B cell (primary cell): ENCODE measurements around the gene CLSTN2.

Experiments
- EZH2 ChIP-seq: IDR thresholded peaks from 2 replicates; pipeline ENCODE4 v1.6.1; 2012; ENCODE audit warnings: borderline replicate concordance, low read depth, mild to moderate bottlenecking, moderate library complexity, low read length; ENCODE audit not compliant: insufficient read depth, poor library complexity, severe bottlenecking
- TF ChIP-seq, protein P1 (sequence below): fragments of 200-600 bp; IDR thresholded peaks from one replicate; pipeline ENCODE4 v1.8.0; 2022; ENCODE audit warnings: antibody characterized with exemption, mild to moderate bottlenecking

DNA sequence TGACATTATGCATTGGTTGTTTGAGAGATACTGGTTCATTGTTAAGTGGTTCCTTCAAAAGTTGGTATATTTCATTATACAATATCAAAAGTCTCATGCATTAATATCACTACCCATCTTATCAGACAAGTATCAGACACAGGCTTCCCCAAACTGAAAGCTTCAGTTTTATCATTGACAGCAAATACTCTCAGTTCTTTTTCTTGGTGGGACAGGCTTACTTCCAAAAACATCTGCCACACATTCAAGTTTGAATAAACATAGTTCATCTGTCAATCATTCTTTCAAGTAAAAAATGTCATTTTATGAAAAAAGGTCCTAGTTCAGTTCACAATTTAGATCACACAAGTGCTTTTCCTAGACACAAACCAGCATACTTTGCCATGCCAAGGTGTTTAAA lies 462.9 kb downstream of the CLSTN2 start:
- TF ChIP-seq, protein P1, sequence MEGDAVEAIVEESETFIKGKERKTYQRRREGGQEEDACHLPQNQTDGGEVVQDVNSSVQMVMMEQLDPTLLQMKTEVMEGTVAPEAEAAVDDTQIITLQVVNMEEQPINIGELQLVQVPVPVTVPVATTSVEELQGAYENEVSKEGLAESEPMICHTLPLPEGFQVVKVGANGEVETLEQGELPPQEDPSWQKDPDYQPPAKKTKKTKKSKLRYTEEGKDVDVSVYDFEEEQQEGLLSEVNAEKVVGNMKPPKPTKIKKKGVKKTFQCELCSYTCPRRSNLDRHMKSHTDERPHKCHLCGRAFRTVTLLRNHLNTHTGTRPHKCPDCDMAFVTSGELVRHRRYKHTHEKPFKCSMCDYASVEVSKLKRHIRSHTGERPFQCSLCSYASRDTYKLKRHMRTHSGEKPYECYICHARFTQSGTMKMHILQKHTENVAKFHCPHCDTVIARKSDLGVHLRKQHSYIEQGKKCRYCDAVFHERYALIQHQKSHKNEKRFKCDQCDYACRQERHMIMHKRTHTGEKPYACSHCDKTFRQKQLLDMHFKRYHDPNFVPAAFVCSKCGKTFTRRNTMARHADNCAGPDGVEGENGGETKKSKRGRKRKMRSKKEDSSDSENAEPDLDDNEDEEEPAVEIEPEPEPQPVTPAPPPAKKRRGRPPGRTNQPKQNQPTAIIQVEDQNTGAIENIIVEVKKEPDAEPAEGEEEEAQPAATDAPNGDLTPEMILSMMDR: no peak
- TF ChIP-seq EZH2: no peak
